GM20000 (cell line): ENCODE data around the gene ADCY1.

Experiments
- DNase-seq: peaks from one replicate; pipeline ENCODE4 v3.0.0; 2012; ENCODE audit warnings: low spot score
- TF ChIP-seq, protein P1 (sequence below): IDR thresholded peaks from 2 replicates; pipeline ENCODE4 v1.5.1; 2012; ENCODE audit warnings: mild to moderate bottlenecking, control low read depth; ENCODE audit errors: extremely low read depth, missing control alignments

Gene ADCY1

DNA sequence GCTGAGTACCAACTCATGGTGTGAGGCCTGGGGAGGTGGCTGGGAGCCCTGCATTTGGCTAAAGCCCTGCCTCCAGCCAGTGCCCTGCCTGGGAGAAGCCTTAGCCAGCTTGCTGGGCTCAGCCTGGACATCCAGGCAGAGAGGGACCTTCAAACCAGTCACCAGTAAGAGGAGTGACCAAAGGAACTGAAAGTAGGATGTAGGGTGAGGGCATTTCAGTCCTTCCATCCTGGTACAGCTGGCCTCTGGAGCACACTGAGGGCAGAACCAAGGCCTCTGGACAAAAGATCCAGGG is 124.8 kb downstream of the ADCY1 start:
- DNase-seq: no peak
- TF ChIP-seq, protein P1, sequence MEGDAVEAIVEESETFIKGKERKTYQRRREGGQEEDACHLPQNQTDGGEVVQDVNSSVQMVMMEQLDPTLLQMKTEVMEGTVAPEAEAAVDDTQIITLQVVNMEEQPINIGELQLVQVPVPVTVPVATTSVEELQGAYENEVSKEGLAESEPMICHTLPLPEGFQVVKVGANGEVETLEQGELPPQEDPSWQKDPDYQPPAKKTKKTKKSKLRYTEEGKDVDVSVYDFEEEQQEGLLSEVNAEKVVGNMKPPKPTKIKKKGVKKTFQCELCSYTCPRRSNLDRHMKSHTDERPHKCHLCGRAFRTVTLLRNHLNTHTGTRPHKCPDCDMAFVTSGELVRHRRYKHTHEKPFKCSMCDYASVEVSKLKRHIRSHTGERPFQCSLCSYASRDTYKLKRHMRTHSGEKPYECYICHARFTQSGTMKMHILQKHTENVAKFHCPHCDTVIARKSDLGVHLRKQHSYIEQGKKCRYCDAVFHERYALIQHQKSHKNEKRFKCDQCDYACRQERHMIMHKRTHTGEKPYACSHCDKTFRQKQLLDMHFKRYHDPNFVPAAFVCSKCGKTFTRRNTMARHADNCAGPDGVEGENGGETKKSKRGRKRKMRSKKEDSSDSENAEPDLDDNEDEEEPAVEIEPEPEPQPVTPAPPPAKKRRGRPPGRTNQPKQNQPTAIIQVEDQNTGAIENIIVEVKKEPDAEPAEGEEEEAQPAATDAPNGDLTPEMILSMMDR: no peak

DNA sequence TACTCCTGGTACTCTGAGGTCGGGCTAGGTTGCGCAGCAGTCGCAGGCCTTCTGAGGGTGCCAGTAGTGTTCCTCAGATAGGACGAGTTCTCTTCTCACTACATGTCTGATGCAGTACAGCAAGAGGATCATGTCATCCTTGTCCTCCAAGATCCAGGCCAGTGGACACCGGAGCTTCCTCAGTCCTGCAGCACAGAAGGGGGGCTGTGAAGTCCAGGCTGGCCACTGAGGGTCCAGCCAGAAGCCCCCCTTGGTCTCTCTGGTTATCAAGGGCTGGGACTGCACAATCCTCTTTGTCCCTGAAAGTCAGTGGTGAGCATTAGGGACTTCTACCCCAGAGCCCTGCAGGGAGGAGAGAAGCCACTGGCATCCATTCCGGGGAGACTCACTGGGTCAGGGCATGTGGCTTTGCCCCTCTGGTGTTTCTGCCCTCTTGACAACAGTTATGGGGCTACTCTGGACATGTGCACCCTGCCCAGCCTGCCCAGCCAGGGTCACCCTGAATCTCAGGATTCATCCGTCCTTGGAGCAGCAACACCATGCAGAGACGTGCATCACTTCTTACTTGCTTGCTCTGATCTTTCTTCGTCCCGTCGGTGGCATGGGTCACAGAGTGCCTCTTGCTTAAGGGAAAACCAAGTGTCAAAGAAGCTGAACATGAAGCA is 125.7 kb downstream of the ADCY1 start:
- no peak for DNase-seq
- TF ChIP-seq, protein P1: no peak

DNA sequence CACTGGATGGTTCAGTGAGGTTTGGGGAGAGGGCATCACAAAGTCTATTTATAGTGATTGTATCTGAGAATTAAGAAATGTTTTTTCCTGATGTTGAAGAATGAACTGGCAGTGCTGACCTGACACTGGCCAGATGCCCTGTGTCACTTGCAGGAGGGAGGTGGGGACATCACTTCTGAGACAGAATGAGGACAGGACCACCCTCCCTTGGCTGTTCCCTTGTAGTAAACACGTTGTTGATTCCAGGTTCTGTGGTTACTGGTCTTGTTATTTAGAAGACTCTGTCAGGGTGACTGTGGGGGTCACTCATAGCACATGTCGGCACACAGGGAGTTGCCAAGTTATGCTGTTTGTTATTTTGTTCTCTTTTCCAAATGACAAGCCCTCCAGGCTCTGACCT is 126.4 kb downstream of the ADCY1 start:
- DNase-seq: no peak
- TF ChIP-seq, protein P1: no peak

DNA sequence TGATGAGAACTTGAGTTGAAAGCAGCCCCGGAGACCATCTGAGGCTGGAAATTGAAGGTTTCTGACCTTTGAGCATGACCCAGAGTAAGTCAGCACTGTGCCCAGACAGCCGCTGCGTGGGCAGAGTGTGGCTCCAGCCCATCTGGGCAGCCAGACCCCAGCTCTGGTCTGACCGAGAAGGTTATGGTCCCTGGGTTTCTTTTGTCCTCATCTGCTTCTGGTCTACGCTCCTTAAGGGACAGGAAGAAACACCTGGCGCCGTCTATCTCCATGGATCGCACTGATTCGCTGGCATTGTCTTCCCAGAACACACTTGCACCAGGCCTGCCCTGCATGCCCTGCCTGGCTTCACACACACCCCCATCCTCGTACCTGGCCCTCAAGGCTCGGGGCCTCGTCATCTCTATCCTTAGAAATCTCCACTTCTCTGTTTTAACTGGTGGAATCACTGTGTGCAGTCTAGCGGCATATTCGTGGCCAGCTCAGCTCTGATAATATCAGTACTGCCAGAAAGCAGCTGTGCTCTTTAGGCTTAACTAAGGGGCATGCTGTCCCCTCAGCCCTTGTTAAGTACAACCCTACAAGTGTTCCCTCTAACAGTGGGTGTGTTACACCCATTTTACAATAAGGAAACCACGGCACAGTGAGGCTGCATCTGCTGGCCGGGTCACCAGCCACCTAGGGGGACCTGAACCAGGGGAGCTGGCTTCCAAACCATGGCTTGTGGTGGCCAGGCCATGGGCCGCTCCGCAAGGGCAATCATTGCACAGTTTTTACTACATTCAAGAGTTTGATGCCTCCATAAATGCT is 127.7 kb downstream of the ADCY1 start:
- TF ChIP-seq, protein P1: no peak
- DNase-seq: no peak

DNA sequence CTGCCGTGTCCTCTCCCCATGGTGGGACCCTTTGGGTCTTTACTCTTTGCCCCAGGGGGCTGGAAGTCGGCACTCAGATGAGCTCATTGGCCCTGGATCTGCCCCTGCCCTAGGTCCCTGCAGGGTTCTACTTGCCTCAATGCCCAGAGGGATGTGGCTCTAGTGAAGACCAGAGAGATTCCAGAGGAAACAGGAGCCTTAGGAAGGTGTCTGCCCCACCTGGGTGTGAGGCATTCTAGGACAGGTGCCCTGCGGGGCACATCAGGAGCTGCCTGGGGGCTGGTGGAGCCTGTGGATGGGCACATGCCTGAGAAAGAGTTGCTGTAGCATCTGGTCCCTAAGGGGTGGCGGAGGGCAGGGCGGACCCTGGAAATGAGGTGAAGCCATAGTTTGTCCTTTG is 128.6 kb downstream of the ADCY1 start:
- TF ChIP-seq, protein P1: no peak
- no peak for DNase-seq

DNA sequence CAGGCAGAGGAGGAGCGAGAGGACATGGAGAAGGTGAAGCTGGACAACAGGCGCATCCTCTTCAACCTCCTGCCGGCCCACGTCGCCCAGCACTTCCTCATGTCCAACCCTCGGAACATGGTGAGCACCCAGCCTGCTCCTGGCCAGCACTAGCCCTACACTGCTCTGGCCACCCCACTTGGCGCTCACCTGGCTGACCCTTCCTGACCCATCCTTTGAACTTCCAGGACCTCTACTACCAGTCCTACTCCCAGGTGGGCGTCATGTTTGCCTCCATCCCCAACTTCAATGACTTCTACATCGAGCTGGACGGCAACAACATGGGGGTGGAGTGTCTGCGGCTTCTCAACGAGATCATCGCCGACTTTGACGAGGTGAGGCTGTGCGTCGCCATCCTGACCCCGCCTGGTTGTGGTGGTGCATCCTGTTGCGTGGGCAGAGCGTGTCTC is 129.2 kb downstream of the ADCY1 start:
- TF ChIP-seq, protein P1: no peak
- no peak for DNase-seq

DNA sequence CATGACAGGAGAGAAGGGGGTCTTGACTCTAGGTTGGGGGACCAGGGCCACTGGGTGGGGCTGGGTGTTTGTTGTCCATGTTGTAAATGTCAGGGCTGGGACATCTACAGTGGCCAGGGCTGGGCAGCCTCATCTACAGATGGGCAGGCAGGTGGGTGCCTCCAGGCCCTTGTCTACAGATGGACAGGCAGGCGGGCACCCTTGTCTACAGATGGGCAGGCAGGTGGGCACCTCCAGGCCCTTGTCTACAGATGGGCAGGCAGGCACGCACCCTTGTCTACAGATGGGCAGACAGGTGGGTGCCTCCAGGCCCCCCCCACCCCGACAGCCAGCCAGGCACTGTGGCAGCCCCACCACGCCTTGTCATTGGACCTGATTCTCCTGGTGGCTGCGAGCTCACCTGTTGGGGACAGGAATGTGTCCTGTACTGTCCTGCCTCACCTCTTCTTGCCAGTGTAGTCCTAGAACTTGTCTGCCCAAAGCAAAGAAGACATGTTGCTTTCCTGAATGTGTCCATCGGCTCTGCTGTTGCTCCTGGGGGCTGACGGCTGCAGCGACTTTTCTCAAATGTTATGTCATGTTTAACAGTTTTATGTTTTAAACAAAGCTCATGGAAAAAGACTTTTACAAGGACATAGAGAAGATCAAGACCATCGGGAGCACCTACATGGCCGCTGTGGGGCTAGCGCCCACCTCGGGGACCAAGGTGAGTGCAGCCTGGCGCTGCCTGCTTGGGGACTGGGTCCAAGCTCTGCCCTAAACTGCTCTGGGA is 129.9 kb downstream of the ADCY1 start:
- TF ChIP-seq, protein P1: no peak
- DNase-seq: no peak
